ENCODE data around the gene ROR1. TPM values are rescaled to one million over a fixed set of nuclear protein-coding genes. Genes with fewer than 3 reads are reported as not detected.
A peak's percentile ranks its signal among the peaks of the same experiment; 100 is the strongest.

Gene ROR1
- total RNA-seq, 4 donors from 2014 or later = 2.6 to 37.6 (median 11.5) TPM

GRCh38 chr1:63858153-63858552 lies 84.3 kb downstream of the ROR1 start:
- no peaks in the 10 kb centered on the region for H3K9me3 ChIP-seq
- no peak for DNase-seq
- intact Hi-C loops (cut with DNase I; ENCODE audit: low total_unique reads) = no loop called here
- peaks cover 0 to 4% of the 10 kb centered on the region in 2 donors for H3K4me1 ChIP-seq
- H3K36me3 ChIP-seq = no peaks in the 10 kb centered on the region
- no peak overlapping the region for H3K4me3 ChIP-seq
- TF ChIP-seq POLR2A (IDR thresholded peaks at IDR 0.05) (no peak), CTCF (IDR thresholded peaks at IDR 0.05) (no peak)
- H3K27me3 ChIP-seq = no peaks in the 10 kb centered on the region
- H3K27ac ChIP-seq = no peak overlapping the region

- peaks cover 0 to 4% of the 10 kb centered on the region in 2 donors for H3K4me1 ChIP-seq
- intact Hi-C loops (cut with DNase I; ENCODE audit: low total_unique reads) = loop anchor here (10.0 kb wide), 1 partner anchor 85 kb away; the partner anchor contains the start of gene ROR1
- H3K4me3 ChIP-seq = no peak overlapping the region
- no peak overlapping the region for H3K27ac ChIP-seq
- no peaks in the 10 kb centered on the region for H3K9me3 ChIP-seq
- DNase-seq = no peak
- H3K36me3 ChIP-seq = no peaks in the 10 kb centered on the region
- no peaks in the 10 kb centered on the region for H3K27me3 ChIP-seq
- no peak for TF ChIP-seq POLR2A (IDR thresholded peaks at IDR 0.05)
- no peak for TF ChIP-seq CTCF (IDR thresholded peaks at IDR 0.05)
Observed at GRCh38 chr1:63859480-63860275, 85.9 kb downstream of the ROR1 start.

DNA sequence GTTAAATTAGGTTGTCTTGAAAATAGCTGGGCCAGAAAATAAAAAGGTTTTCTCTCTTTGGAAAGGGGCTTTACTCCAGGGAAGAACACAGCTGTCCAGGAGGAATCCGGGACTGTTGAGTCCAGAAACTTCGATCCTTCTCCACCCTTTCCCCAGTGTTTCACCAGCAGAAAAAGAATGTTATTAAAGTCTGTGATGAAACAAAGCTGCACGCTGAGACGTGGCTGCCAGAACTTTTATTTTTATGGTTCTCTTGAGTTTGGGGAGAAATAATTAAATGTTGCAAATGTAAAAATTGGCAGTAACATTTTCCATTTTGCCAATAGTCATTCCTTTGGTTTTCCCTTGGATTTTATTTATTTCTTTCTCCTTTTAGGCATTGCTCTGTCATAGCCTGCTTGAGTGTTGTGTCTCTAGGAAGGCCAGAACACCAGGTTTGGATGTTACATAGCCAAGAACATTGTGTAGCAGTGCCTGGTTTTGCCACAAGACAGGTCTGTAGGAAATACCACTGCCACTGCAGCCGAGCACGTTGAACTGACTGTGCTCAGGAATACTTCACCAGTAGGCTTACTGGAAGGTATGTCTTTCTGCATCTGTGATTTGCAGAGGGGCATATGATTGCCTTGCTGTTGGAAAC lies 87.4 kb downstream of the ROR1 start:
- no peaks in the 10 kb centered on the region for H3K9me3 ChIP-seq
- TF ChIP-seq POLR2A (IDR thresholded peaks at IDR 0.05) (no peak), CTCF (IDR thresholded peaks at IDR 0.05) (no peak)
- peak overlapping the region; percentile 54 to 57 for H3K27ac ChIP-seq
- intact Hi-C loops (cut with DNase I; ENCODE audit: low total_unique reads) = loop anchor here (10.0 kb wide), 1 partner anchor 86 kb away; the partner anchor contains the start of gene ROR1
- no peaks in the 10 kb centered on the region for H3K27me3 ChIP-seq
- peak in 1 of 2 donors; percentile 24 for DNase-seq
- no peak overlapping the region for H3K4me3 ChIP-seq
- H3K36me3 ChIP-seq = no peaks in the 10 kb centered on the region
- H3K4me1 ChIP-seq = peaks cover 0 to 7% of the 10 kb centered on the region in 2 donors

- Histone ChIP-seq H3K9me3 (no peaks in the 10 kb centered on the region), H3K4me1 (peaks cover 6 to 14% of the 10 kb centered on the region in 2 donors), H3K27ac (no peak overlapping the region), H3K27me3 (no peaks in the 10 kb centered on the region), H3K36me3 (no peaks in the 10 kb centered on the region), H3K4me3 (no peak overlapping the region)
- TF ChIP-seq CTCF (IDR thresholded peaks at IDR 0.05) (no peak), POLR2A (IDR thresholded peaks at IDR 0.05) (no peak)
- DNase-seq = no peak
- intact Hi-C loops (cut with DNase I; ENCODE audit: low total_unique reads) = loop anchor here (10.0 kb wide), 1 partner anchor 88 kb away; the partner anchor contains the start of gene ROR1
Observed at GRCh38 chr1:63863145-63863544, 89.3 kb downstream of the ROR1 start.

- DNase-seq = no peak
- TF ChIP-seq CTCF (IDR thresholded peaks at IDR 0.05) (no peak), POLR2A (IDR thresholded peaks at IDR 0.05) (no peak)
- peaks cover 6 to 14% of the 10 kb centered on the region in 2 donors for H3K4me1 ChIP-seq
- no peaks in the 10 kb centered on the region for H3K27me3 ChIP-seq
- no peaks in the 10 kb centered on the region for H3K36me3 ChIP-seq
- H3K4me3 ChIP-seq = no peak overlapping the region
- intact Hi-C loops (cut with DNase I; ENCODE audit: low total_unique reads) = loop anchor here (10.0 kb wide), 1 partner anchor 89 kb away; the partner anchor contains the start of gene ROR1
- H3K9me3 ChIP-seq = no peaks in the 10 kb centered on the region
- no peak overlapping the region for H3K27ac ChIP-seq
Observed at GRCh38 chr1:63864224-63864641, 90.4 kb downstream of the ROR1 start.

Measured in uterus (tissue), 4 donors.